Skin of body (tissue), 3 donors: Measurements from ENCODE around the gene MAGEA9. TPM values are rescaled to one million over a fixed set of nuclear protein-coding genes. Genes with fewer than 3 reads are reported as not detected.
"Not testable (repeated sequence)": the region's sequence is repeated elsewhere in the genome, so short reads cannot be mapped to it uniquely, and the experiment has no call there.

Experiments
- DNase-seq: peaks from one replicate; lab custom pipeline; 2025; lab: John Stamatoyannopoulos, UW
- small RNA-seq: library from RNA; depleted of rRNA; stranded (forward); fragments of <200 nt; gene quantifications from one replicate; pipeline ENCODE3, GENCODE V24; 2014; ENCODE audit warnings: low replicate concordance
- total RNA-seq: library from RNA; depleted of rRNA; stranded (reverse); fragments of >200 nt; gene quantifications from one replicate; pipeline ENCODE4 v1.2.3, GENCODE V29; 2014

The MAGEA9 gene
- total RNA-seq, 1 donor from 2014 or later = not detected

- no peak for DNase-seq
Observed at GRCh38 chrX:149807747-149808458, 26.2 kb downstream of the MAGEA9 start.

GRCh38 chrX:149818652-149819051 lies 36.9 kb downstream of the MAGEA9 start:
- DNase-seq = no peak

- DNase-seq = no peak
Observed at GRCh38 chrX:149819371-149819770, 37.6 kb downstream of the MAGEA9 start.

DNA sequence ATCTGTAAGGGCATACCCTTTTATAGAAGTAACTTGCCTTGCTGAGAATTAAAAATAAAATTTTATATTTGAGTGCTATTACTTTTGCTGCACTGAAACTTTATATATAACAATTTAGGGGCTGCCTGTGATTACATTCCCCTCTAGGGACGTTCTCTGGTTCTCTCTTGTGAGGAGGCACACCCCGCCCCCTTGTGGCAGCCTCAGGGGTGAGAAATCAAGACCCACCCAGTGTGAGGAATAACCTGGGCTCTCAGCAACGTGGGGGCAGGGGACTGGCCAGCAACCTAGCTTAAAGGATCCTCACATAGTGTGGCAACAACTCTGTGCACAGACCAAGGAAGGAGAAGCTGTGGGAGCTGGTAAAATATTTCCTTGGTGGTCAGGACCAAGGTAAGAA lies 43.7 kb downstream of the MAGEA9 start:
- no peak for DNase-seq

- no peak for DNase-seq
Observed at GRCh38 chrX:149827254-149827653, 45.5 kb downstream of the MAGEA9 start.

DNA sequence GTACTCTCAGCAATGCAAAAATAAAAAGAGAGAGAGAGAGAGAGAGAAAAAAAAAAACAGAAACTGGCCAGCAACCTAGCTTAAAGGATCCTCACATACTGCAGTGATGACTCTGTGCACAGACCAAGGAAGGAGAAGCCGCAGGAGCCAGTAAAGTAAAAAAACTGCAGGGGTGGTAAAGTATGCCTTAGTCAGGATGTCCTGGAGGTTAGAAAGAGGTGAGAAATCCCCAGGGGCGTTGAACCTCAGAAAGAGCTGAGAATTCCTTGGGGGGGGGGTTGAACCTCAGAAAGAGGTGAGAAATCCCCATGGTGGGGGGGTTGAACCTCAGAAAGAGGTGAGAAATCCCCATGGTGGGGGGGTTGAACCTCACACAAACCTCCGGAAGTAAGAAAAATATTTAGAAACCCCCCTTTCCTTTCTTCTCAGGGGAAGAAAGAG lies 48.0 kb downstream of the MAGEA9 start:
- no peak for DNase-seq

DNA sequence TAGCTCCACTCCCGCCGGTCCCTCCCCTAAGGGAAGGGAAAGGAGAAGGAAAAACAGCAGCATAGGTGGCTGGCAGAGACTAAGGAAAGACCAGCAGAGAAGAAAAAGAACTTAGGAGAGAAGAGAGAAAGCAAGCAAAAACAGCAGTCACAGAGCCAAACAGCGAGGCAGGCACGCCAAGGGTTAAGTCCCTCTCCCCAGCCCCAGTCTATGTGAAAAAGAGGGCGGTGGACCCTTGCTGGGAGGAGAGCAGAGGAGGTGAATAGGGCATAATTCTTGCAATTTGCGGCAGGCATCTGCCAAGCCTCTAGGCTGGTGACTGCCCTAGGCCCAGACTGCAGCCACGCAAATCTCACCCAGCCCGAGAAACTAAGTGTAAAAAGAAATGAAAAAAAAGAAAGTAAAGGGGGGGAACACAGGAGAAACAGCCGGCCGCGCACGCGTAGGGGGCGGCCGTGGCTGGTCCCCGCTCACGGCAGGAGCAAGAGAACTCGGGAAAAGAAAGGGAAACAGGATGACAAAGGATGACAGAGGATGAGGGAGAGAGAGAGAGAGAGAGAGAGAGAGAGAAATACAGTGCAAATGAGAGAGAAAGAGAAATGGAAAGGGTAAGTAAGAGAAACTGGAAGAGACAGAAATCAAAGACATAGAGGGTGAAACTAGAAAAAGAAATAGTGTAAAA lies 48.6 kb downstream of the MAGEA9 start:
- no peak for DNase-seq

GRCh38 chrX:149831473-149831872 lies 49.7 kb downstream of the MAGEA9 start:
- DNase-seq = no peak

DNA sequence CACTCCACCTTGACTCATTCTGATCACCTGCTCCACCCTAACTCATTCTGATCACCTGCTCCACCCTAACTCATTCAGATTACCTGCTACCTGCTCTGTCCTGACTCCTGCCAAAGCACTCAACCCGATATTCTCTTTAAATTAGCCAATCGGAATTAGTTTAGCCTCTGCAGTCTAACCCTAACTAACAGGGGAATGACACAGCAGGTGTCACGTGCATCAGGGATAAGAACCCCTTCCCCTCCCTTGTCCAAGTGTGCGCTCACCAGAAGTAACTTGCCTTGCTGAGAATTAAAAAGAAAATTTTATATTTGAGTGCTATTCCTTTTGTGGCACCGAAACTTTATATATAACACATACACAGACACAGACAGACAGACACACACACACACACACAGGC lies 55.0 kb downstream of the MAGEA9 start:
- DNase-seq = not testable (repeated sequence)

DNA sequence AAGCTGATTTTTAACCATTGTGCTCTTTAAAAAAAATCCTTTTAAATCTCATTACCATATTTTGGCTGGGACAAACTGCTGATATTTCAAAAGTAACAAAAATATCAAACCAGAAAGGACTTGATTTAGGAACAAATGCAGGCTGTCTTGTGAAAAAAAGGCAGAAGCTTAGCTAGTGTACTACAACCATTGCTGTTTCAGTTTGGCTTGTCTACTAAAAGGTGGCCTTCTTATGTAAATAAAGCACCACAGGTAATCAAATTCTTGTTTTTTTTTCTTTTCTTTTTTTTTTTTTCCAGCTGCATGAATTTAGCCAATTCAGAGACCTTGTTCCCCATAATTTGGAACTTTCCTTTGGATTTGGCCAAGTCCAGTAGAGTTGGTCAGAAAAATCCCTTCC lies 55.4 kb downstream of the MAGEA9 start:
- no peak for DNase-seq

Small RNA genes lying within 50 kb of the gene (small RNA-seq; reads per million reads assigned to genes)
- gene AC244098.1 (not detected), gene AC244098.2 (not detected), gene AC244098.3 (not detected)

Other genes with a start within 250 kb of the MAGEA9 start
- gene EOLA1, start 240.9 kb upstream of the MAGEA9 start, total RNA-seq = 6.3 TPM
- gene HSFX3, start 232.0 kb upstream of the MAGEA9 start, total RNA-seq = not detected
- not detected for gene MAGEA9B, start 194.5 kb upstream of the MAGEA9 start, total RNA-seq
- not detected for gene HSFX2, start 186.6 kb upstream of the MAGEA9 start, total RNA-seq
- 21.0 TPM for gene TMEM185A, start 150.1 kb upstream of the MAGEA9 start, total RNA-seq
- not detected for gene MAGEA11, start 69.9 kb upstream of the MAGEA9 start, total RNA-seq
- 0.79 TPM for gene HSFX1, start 7.9 kb upstream of the MAGEA9 start, total RNA-seq
- not detected for gene MAGEA8, start 99.3 kb downstream of the MAGEA9 start, total RNA-seq
- not detected for gene HSFX4, start 147.6 kb downstream of the MAGEA9 start, total RNA-seq
- gene EOLA2, start 156.6 kb downstream of the MAGEA9 start, total RNA-seq = 15.0 TPM